ENCODE measurements around the gene COP1. TPM values are rescaled to one million over a fixed set of nuclear protein-coding genes. Genes with fewer than 3 reads are reported as not detected.

The COP1 gene
- total RNA-seq, 1 experiment from 2014 or later: 33.1 TPM

GRCh38 chr1:176198413-176198812 lies 8.7 kb downstream of the COP1 start:
- Histone ChIP-seq H3K9me3 (ENCODE audit: control insufficient read depth in 1 of 2, insufficient read depth in 1 of 2, low read depth in 1 of 2, low read length in 2 of 2) (no peaks in the 10 kb centered on the region), H4K20me1 (ENCODE audit: insufficient read depth) (peaks cover 10% of the 10 kb centered on the region; the same call in 1 of the 2 replicates), H3K27ac (ENCODE audit: low read depth, low read length) (no peak overlapping the region), H3K4me1 (ENCODE audit: control insufficient read depth in 1 of 2, insufficient read depth in 2 of 2, low read length in 2 of 2) (no peaks in the 10 kb centered on the region), H3K27me3 (ENCODE audit: insufficient read depth, low read length) (no peaks in the 10 kb centered on the region), H2AFZ (ENCODE audit: low read depth, low read length, poor library complexity, severe bottlenecking) (no peak overlapping the region), H3K4me2 (ENCODE audit: low read length) (no peak overlapping the region), H3K9me2 (ENCODE audit: insufficient read depth) (no peaks in the 10 kb centered on the region), H3K4me3 (replicated peaks in 1 of 2; ENCODE audit: low read depth in 1 of 2, low read length in 2 of 2) (no peak overlapping the region), H3K79me2 (ENCODE audit: insufficient read depth, low read length) (peaks cover 100% of the 10 kb centered on the region), H3K9ac (ENCODE audit: low read length) (no peak overlapping the region), H3K36me3 (ENCODE audit: control insufficient read depth in 1 of 2, insufficient read depth in 2 of 2, low read length in 2 of 2) (no peaks in the 10 kb centered on the region)
- ChIA-PET RAD21 (ENCODE audit: low non-redundant PET in 1 of 2, low total read pairs in 2 of 2, uncharacterized antibody in 2 of 2, unreplicated experiment in 2 of 2) (no interaction called here), CTCF (no interaction called here), POLR2A (no interaction called here)
- TF ChIP-seq SP1 (IDR thresholded peaks at IDR 0.05; ENCODE audit: low read depth) (no peak), CBX3 (IDR thresholded peaks at IDR 0.05; ENCODE audit: low read depth) (no peak), EZH2 (IDR thresholded peaks at IDR 0.05) (no peak), JUND (IDR thresholded peaks at IDR 0.05) (no peak), CTCF (IDR thresholded peaks at IDR 0.05 in 2 of 3, conservative IDR thresholded peaks at IDR 0.05 in 1 of 3; ENCODE audit: borderline replicate concordance in 1 of 3, insufficient read depth in 1 of 3, low read depth in 2 of 3, low read length in 2 of 3) (no peak), POLR2A (IDR thresholded peaks at IDR 0.05; ENCODE audit: borderline replicate concordance, extremely low read depth, insufficient read depth, insufficient read length) (no peak), EZH2phosphoT487 (IDR thresholded peaks at IDR 0.05; ENCODE audit: borderline replicate concordance) (no peak)
- TF ChIP-seq, protein P1, sequence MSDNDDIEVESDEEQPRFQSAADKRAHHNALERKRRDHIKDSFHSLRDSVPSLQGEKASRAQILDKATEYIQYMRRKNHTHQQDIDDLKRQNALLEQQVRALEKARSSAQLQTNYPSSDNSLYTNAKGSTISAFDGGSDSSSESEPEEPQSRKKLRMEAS (IDR thresholded peaks at IDR 0.05): no peak
- TF ChIP-seq, protein P2, sequence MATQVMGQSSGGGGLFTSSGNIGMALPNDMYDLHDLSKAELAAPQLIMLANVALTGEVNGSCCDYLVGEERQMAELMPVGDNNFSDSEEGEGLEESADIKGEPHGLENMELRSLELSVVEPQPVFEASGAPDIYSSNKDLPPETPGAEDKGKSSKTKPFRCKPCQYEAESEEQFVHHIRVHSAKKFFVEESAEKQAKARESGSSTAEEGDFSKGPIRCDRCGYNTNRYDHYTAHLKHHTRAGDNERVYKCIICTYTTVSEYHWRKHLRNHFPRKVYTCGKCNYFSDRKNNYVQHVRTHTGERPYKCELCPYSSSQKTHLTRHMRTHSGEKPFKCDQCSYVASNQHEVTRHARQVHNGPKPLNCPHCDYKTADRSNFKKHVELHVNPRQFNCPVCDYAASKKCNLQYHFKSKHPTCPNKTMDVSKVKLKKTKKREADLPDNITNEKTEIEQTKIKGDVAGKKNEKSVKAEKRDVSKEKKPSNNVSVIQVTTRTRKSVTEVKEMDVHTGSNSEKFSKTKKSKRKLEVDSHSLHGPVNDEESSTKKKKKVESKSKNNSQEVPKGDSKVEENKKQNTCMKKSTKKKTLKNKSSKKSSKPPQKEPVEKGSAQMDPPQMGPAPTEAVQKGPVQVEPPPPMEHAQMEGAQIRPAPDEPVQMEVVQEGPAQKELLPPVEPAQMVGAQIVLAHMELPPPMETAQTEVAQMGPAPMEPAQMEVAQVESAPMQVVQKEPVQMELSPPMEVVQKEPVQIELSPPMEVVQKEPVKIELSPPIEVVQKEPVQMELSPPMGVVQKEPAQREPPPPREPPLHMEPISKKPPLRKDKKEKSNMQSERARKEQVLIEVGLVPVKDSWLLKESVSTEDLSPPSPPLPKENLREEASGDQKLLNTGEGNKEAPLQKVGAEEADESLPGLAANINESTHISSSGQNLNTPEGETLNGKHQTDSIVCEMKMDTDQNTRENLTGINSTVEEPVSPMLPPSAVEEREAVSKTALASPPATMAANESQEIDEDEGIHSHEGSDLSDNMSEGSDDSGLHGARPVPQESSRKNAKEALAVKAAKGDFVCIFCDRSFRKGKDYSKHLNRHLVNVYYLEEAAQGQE (IDR thresholded peaks at IDR 0.05; ENCODE audit: low read depth): no peak
- BruUV-seq (replicated peaks): no TSS peak
- intact Hi-C loops (cut with micrococcal nuclease): no loop called here
- no peak for ATAC-seq
- no peak for DNase-seq (ENCODE audit: low read depth, low spot score)

All from HCT116 (cell line).